Measurements from ENCODE around the gene LY6G6D.

Gene LY6G6D

GRCh38 chr6:31723980-31724691 lies 9.0 kb downstream of the LY6G6D start:
- no peaks in the 10 kb centered on the region for H3K4me1 ChIP-seq (ENCODE audit: control insufficient read depth, insufficient read depth, low read length)
- H3K36me3 ChIP-seq (ENCODE audit: control insufficient read depth, insufficient read depth, low read length) = peaks cover 4% of the 10 kb centered on the region
- H3K9me3 ChIP-seq (ENCODE audit: control insufficient read depth, insufficient read depth, low read length) = no peaks in the 10 kb centered on the region
- no peak overlapping the region for H3K9ac ChIP-seq (ENCODE audit: low read depth, low read length)
- no peak overlapping the region for H3K4me3 ChIP-seq (ENCODE audit: low read depth, low read length)
- no peaks in the 10 kb centered on the region for H3K27me3 ChIP-seq (ENCODE audit: control insufficient read depth, insufficient read depth, low read length)

GRCh38 chr6:31725502-31726350 lies 10.6 kb downstream of the LY6G6D start:
- Histone ChIP-seq H3K4me3 (ENCODE audit: low read depth, low read length) (no peak overlapping the region), H3K9ac (ENCODE audit: low read depth, low read length) (no peak overlapping the region), H3K36me3 (ENCODE audit: control insufficient read depth, insufficient read depth, low read length) (peaks cover 7% of the 10 kb centered on the region), H3K4me1 (ENCODE audit: control insufficient read depth, insufficient read depth, low read length) (no peaks in the 10 kb centered on the region), H3K27me3 (ENCODE audit: control insufficient read depth, insufficient read depth, low read length) (no peaks in the 10 kb centered on the region), H3K9me3 (ENCODE audit: control insufficient read depth, insufficient read depth, low read length) (no peaks in the 10 kb centered on the region)

GRCh38 chr6:31727034-31727716 lies 12.0 kb downstream of the LY6G6D start:
- Histone ChIP-seq H3K27me3 (ENCODE audit: control insufficient read depth, insufficient read depth, low read length) (no peaks in the 10 kb centered on the region), H3K4me1 (ENCODE audit: control insufficient read depth, insufficient read depth, low read length) (no peaks in the 10 kb centered on the region), H3K9me3 (ENCODE audit: control insufficient read depth, insufficient read depth, low read length) (no peaks in the 10 kb centered on the region), H3K9ac (ENCODE audit: low read depth, low read length) (no peak overlapping the region), H3K4me3 (ENCODE audit: low read depth, low read length) (no peak overlapping the region), H3K36me3 (ENCODE audit: control insufficient read depth, insufficient read depth, low read length) (peaks cover 8% of the 10 kb centered on the region)

- H3K4me3 ChIP-seq (ENCODE audit: low read depth, low read length) = peak overlapping the region; percentile 93
- no peaks in the 10 kb centered on the region for H3K9me3 ChIP-seq (ENCODE audit: control insufficient read depth, insufficient read depth, low read length)
- H3K36me3 ChIP-seq (ENCODE audit: control insufficient read depth, insufficient read depth, low read length) = peaks cover 8% of the 10 kb centered on the region
- H3K4me1 ChIP-seq (ENCODE audit: control insufficient read depth, insufficient read depth, low read length) = no peaks in the 10 kb centered on the region
- no peak overlapping the region for H3K9ac ChIP-seq (ENCODE audit: low read depth, low read length)
- no peaks in the 10 kb centered on the region for H3K27me3 ChIP-seq (ENCODE audit: control insufficient read depth, insufficient read depth, low read length)
Measured at GRCh38 chr6:31727717-31728671, 12.8 kb downstream of the LY6G6D start.

- Histone ChIP-seq H3K36me3 (ENCODE audit: control insufficient read depth, insufficient read depth, low read length) (peaks cover 16% of the 10 kb centered on the region), H3K4me1 (ENCODE audit: control insufficient read depth, insufficient read depth, low read length) (no peaks in the 10 kb centered on the region), H3K4me3 (ENCODE audit: low read depth, low read length) (peak within 1 kb of the TSS; percentile 93), H3K9ac (ENCODE audit: low read depth, low read length) (peak within 1 kb of the TSS; percentile 26), H3K27me3 (ENCODE audit: control insufficient read depth, insufficient read depth, low read length) (no peaks in the 10 kb centered on the region), H3K9me3 (ENCODE audit: control insufficient read depth, insufficient read depth, low read length) (no peaks in the 10 kb centered on the region)
Measured at GRCh38 chr6:31728767-31729514, 13.8 kb downstream of the LY6G6D start, which contains the start of gene DDAH2. TSS of gene DDAH2 (minus strand) at chr6:31729299. CDS start at chr6:31729161, 138 bp downstream.

GRCh38 chr6:31729515-31729978 lies 14.4 kb downstream of the LY6G6D start:
- Histone ChIP-seq H3K4me1 (ENCODE audit: control insufficient read depth, insufficient read depth, low read length) (peaks cover 5% of the 10 kb centered on the region), H3K9ac (ENCODE audit: low read depth, low read length) (peak overlapping the region; percentile 26), H3K36me3 (ENCODE audit: control insufficient read depth, insufficient read depth, low read length) (peaks cover 19% of the 10 kb centered on the region), H3K9me3 (ENCODE audit: control insufficient read depth, insufficient read depth, low read length) (no peaks in the 10 kb centered on the region), H3K4me3 (ENCODE audit: low read depth, low read length) (peak overlapping the region; percentile 93), H3K27me3 (ENCODE audit: control insufficient read depth, insufficient read depth, low read length) (no peaks in the 10 kb centered on the region)

- peaks cover 19% of the 10 kb centered on the region for H3K36me3 ChIP-seq (ENCODE audit: control insufficient read depth, insufficient read depth, low read length)
- no peaks in the 10 kb centered on the region for H3K27me3 ChIP-seq (ENCODE audit: control insufficient read depth, insufficient read depth, low read length)
Measured at GRCh38 chr6:31729979-31730630, 15.0 kb downstream of the LY6G6D start.

GRCh38 chr6:31730631-31731086 lies 15.5 kb downstream of the LY6G6D start:
- Histone ChIP-seq H3K4me1 (ENCODE audit: control insufficient read depth, insufficient read depth, low read length) (peaks cover 5% of the 10 kb centered on the region), H3K36me3 (ENCODE audit: control insufficient read depth, insufficient read depth, low read length) (peaks cover 19% of the 10 kb centered on the region), H3K9ac (ENCODE audit: low read depth, low read length) (no peak overlapping the region), H3K9me3 (ENCODE audit: control insufficient read depth, insufficient read depth, low read length) (no peaks in the 10 kb centered on the region), H3K4me3 (ENCODE audit: low read depth, low read length) (peak overlapping the region; percentile 93), H3K27me3 (ENCODE audit: control insufficient read depth, insufficient read depth, low read length) (no peaks in the 10 kb centered on the region)

More at GRCh38 chr6:31729979-31730630, 15.0 kb downstream of the LY6G6D start:
- Histone ChIP-seq H3K9me3 (ENCODE audit: control insufficient read depth, insufficient read depth, low read length) (no peaks in the 10 kb centered on the region), H3K9ac (ENCODE audit: low read depth, low read length) (peak overlapping the region; percentile 26), H3K4me1 (ENCODE audit: control insufficient read depth, insufficient read depth, low read length) (peaks cover 5% of the 10 kb centered on the region), H3K4me3 (ENCODE audit: low read depth, low read length) (peak overlapping the region; percentile 93)

- no peak overlapping the region for H3K9ac ChIP-seq (ENCODE audit: low read depth, low read length)
- H3K4me3 ChIP-seq (ENCODE audit: low read depth, low read length) = no peak overlapping the region
- peaks cover 9% of the 10 kb centered on the region for H3K4me1 ChIP-seq (ENCODE audit: control insufficient read depth, insufficient read depth, low read length)
- no peaks in the 10 kb centered on the region for H3K27me3 ChIP-seq (ENCODE audit: control insufficient read depth, insufficient read depth, low read length)
- peaks cover 15% of the 10 kb centered on the region for H3K36me3 ChIP-seq (ENCODE audit: control insufficient read depth, insufficient read depth, low read length)
- no peaks in the 10 kb centered on the region for H3K9me3 ChIP-seq (ENCODE audit: control insufficient read depth, insufficient read depth, low read length)
Measured at GRCh38 chr6:31732029-31732428, 16.9 kb downstream of the LY6G6D start.

- Histone ChIP-seq H3K9ac (ENCODE audit: low read depth, low read length) (no peak overlapping the region), H3K27me3 (ENCODE audit: control insufficient read depth, insufficient read depth, low read length) (no peaks in the 10 kb centered on the region), H3K4me1 (ENCODE audit: control insufficient read depth, insufficient read depth, low read length) (peaks cover 15% of the 10 kb centered on the region), H3K9me3 (ENCODE audit: control insufficient read depth, insufficient read depth, low read length) (no peaks in the 10 kb centered on the region), H3K4me3 (ENCODE audit: low read depth, low read length) (no peak overlapping the region), H3K36me3 (ENCODE audit: control insufficient read depth, insufficient read depth, low read length) (peaks cover 15% of the 10 kb centered on the region)
Measured at GRCh38 chr6:31733734-31734133, 18.6 kb downstream of the LY6G6D start.

All from iPS-15b (cell line).